HL-60 (cell line): ENCODE measurements around the gene TOPORS.

Experiments
- DNase-seq, 2 experiments: peaks; one replicate each; pipeline ENCODE4 v3.0.0-alpha.2; 2010 to 2020; ENCODE audit warnings: low read depth in 1 of 2, low spot score in 1 of 2
- H3K27ac ChIP-seq: fragments of 250-450 bp; sonication (Bioruptor Pico); replicated peaks from 2 replicates; pipeline ENCODE4 v1.5.1; 2020; ENCODE audit warnings: mild to moderate bottlenecking, moderate library complexity
- H3K27me3 ChIP-seq: fragments of 250-450 bp; sonication (Bioruptor Pico); 2 replicates; pipeline ENCODE4 v1.5.1; 2021; ENCODE audit warnings: mild to moderate bottlenecking, moderate library complexity; ENCODE audit not compliant: insufficient read depth, poor library complexity, severe bottlenecking
- H3K4me3 ChIP-seq: replicated peaks from 2 replicates; pipeline ENCODE4 v1.5.1; 2011; ENCODE audit warnings: mild to moderate bottlenecking, control low read depth, low read length; ENCODE audit not compliant: insufficient read depth
- GABPA ChIP-seq: IDR thresholded peaks from 2 replicates; pipeline ENCODE4 v1.6.1; 2012; ENCODE audit warnings: low read depth
- POLR2AphosphoS5 ChIP-seq: IDR thresholded peaks from 2 replicates; pipeline ENCODE4 v1.6.1; 2012; ENCODE audit warnings: low read depth
- SPI1 ChIP-seq: IDR thresholded peaks from 2 replicates; pipeline ENCODE4 v1.6.1; 2012; ENCODE audit warnings: low read depth, mild to moderate bottlenecking, borderline replicate concordance
- TF ChIP-seq, protein P1 (sequence below): IDR thresholded peaks from one replicate; pipeline ENCODE4 v1.5.1; 2011; ENCODE audit warnings: low read length, control low read depth, inconsistent platforms; ENCODE audit not compliant: insufficient read depth
- TF ChIP-seq, protein P2 (sequence below): IDR thresholded peaks from 2 replicates; pipeline ENCODE4 v1.6.1; 2012; ENCODE audit warnings: low read depth; ENCODE audit not compliant: insufficient replicate concordance

TOPORS gene

DNA sequence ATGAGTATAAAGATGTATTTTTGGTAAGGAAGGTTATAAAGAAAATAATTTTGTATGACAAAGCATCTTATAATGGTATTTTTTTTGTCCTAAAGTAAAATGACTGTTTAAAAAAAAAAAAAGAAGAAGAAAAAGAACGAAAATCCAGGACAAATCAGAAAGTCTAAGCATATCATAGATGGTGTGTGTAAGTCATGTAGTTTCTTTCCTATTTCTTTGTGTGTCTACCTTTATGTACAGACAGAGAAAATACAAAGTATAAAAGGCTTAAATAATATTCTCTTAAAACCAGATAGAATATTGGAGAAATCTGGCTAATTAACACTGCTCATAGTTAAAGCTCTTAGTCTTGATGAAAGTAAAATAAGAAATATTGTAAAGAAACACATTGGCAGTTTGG, 34.1 kb downstream of the TOPORS start:
- no peak overlapping the region for H3K4me3 ChIP-seq
- no peaks in the 10 kb centered on the region for H3K27me3 ChIP-seq
- DNase-seq, result no peak
- no peak overlapping the region for H3K27ac ChIP-seq
- no peak for TF ChIP-seq SPI1
- no peak for TF ChIP-seq GABPA
- no peak for TF ChIP-seq POLR2AphosphoS5

DNA sequence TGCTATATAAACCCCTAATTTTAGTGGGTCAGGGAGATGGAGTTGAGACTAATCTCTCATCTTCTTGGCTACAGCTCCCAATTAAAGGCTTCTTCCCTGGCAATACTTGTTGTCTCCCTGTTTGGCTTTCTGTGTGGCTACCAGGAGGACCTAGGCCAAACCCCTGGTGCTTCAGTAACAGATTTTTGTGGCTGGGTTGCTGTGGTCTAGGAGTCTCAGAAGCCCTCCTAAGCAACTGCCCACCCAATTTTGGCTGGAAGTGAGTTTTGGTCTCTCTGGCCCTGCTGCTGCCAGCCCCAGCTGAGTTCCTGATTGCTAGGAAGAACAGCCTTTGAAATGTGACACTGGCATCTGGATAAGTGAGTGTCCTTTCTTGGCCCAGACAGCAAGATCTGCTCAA, 36.1 kb downstream of the TOPORS start:
- no peak overlapping the region for H3K27ac ChIP-seq
- TF ChIP-seq, protein P1, sequence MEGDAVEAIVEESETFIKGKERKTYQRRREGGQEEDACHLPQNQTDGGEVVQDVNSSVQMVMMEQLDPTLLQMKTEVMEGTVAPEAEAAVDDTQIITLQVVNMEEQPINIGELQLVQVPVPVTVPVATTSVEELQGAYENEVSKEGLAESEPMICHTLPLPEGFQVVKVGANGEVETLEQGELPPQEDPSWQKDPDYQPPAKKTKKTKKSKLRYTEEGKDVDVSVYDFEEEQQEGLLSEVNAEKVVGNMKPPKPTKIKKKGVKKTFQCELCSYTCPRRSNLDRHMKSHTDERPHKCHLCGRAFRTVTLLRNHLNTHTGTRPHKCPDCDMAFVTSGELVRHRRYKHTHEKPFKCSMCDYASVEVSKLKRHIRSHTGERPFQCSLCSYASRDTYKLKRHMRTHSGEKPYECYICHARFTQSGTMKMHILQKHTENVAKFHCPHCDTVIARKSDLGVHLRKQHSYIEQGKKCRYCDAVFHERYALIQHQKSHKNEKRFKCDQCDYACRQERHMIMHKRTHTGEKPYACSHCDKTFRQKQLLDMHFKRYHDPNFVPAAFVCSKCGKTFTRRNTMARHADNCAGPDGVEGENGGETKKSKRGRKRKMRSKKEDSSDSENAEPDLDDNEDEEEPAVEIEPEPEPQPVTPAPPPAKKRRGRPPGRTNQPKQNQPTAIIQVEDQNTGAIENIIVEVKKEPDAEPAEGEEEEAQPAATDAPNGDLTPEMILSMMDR, result no peak
- no peak for TF ChIP-seq POLR2AphosphoS5
- TF ChIP-seq GABPA, result no peak
- TF ChIP-seq SPI1, result no peak
- TF ChIP-seq, protein P2, sequence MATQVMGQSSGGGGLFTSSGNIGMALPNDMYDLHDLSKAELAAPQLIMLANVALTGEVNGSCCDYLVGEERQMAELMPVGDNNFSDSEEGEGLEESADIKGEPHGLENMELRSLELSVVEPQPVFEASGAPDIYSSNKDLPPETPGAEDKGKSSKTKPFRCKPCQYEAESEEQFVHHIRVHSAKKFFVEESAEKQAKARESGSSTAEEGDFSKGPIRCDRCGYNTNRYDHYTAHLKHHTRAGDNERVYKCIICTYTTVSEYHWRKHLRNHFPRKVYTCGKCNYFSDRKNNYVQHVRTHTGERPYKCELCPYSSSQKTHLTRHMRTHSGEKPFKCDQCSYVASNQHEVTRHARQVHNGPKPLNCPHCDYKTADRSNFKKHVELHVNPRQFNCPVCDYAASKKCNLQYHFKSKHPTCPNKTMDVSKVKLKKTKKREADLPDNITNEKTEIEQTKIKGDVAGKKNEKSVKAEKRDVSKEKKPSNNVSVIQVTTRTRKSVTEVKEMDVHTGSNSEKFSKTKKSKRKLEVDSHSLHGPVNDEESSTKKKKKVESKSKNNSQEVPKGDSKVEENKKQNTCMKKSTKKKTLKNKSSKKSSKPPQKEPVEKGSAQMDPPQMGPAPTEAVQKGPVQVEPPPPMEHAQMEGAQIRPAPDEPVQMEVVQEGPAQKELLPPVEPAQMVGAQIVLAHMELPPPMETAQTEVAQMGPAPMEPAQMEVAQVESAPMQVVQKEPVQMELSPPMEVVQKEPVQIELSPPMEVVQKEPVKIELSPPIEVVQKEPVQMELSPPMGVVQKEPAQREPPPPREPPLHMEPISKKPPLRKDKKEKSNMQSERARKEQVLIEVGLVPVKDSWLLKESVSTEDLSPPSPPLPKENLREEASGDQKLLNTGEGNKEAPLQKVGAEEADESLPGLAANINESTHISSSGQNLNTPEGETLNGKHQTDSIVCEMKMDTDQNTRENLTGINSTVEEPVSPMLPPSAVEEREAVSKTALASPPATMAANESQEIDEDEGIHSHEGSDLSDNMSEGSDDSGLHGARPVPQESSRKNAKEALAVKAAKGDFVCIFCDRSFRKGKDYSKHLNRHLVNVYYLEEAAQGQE, result no peak
- H3K27me3 ChIP-seq, result no peaks in the 10 kb centered on the region
- no peak for DNase-seq
- no peak overlapping the region for H3K4me3 ChIP-seq

DNA sequence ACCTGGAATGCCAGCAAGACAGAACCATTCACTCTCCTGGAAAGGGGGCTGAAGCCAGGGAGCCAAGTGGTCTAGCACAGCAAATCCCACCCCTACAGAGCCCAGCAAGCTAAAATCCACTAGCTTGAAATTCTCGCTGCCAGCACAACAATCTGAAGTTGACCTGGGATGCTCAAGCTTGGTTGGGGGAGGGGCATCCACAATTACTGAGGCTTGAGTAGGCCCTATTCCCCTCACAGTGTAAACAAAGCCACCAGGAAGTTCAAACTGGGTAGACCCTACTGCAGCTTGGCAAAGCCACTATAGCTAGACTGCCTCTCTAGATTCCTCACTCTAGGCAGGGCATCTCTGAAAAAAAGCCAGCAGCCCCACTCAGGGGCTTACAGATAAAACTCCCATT, 43.7 kb downstream of the TOPORS start:
- Histone ChIP-seq H3K27ac (no peak overlapping the region), H3K4me3 (no peak overlapping the region), H3K27me3 (no peaks in the 10 kb centered on the region)
- TF ChIP-seq SPI1, result no peak
- TF ChIP-seq GABPA, result no peak
- TF ChIP-seq, protein P1, result no peak
- no peak for TF ChIP-seq POLR2AphosphoS5
- TF ChIP-seq, protein P2, result no peak
- DNase-seq, result no peak

DNA sequence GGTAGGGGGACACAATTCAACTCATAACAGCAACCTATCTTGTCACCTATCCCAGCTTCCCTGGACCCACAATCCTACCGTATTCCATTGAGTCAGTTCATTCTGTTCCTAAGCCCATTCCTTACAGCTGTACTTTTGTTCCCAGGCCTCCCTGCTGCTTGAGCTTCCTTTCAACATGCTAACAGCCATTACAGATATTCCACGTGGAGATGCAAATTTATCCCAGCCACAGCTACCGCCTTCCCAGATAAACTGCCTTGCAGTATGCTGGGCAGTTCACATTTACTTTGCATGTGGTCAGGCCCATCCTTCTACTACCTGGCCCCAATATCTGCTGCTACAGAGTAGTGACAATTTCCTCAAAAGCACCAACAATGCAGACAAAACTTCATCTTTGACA, 49.4 kb downstream of the TOPORS start:
- no peak overlapping the region for H3K27ac ChIP-seq
- TF ChIP-seq GABPA, result no peak
- TF ChIP-seq, protein P1, result no peak
- no peak for TF ChIP-seq POLR2AphosphoS5
- no peak for TF ChIP-seq SPI1
- TF ChIP-seq, protein P2, result no peak
- no peaks in the 10 kb centered on the region for H3K27me3 ChIP-seq
- no peak overlapping the region for H3K4me3 ChIP-seq
- no peak for DNase-seq
